ENCODE results near the gene SMG5.

SMG5 gene

DNA sequence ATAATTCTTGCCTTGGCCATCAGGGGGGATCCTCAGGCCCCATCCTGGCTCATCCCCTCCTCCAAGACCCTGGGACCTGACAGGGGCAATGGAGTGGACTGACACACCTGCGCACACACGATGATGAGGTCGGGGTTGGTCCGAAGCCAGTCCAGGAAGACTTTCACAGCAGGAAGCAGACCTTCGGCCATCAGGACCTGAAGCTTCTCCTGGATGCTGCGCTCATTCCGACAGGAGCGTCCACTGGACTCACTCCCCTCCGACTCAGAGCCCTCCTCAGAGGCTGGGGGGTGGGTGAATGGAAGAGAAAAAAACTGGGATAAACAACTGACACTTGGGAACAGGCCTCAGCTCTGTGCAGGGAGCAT lies 19.4 kb downstream of the SMG5 start:
- TF ChIP-seq CTCF (IDR thresholded peaks at IDR 0.05; ENCODE audit: insufficient read depth, missing control alignments) = no peak
- DNase-seq (ENCODE audit: insufficient read length, low spot score) (no peak), FAIRE-seq (no peak)

GRCh38 chr1:156262461-156263287 lies 20.0 kb downstream of the SMG5 start:
- FAIRE-seq = no peak

DNA sequence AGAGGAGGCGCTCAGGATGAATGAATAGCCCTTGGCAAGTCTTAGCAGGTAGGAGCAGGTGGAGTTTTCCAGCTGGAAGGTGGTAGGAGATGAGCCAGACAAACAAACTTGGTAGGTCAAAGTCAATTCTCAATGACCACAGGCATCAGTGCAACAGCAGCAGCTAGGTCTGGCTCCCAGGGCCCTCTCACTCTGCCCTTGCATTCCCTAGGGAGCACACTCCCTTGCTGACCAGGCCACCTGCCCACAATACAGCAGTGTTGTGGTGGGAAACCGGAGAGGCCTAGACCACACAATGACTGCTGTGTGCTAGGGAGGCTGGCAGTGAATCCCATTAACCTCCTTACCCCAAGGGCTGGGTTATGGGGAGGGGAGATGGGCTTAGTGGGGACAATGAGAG lies 21.7 kb downstream of the SMG5 start:
- no peak for TF ChIP-seq CTCF (IDR thresholded peaks at IDR 0.05; ENCODE audit: insufficient read depth, missing control alignments)
- DNase-seq (ENCODE audit: insufficient read length, low spot score) (no peak), FAIRE-seq (no peak)

More at GRCh38 chr1:156262461-156263287, 20.0 kb downstream of the SMG5 start:
- no peak for TF ChIP-seq CTCF (IDR thresholded peaks at IDR 0.05; ENCODE audit: insufficient read depth, missing control alignments)
- DNase-seq (ENCODE audit: insufficient read length, low spot score) = no peak

DNA sequence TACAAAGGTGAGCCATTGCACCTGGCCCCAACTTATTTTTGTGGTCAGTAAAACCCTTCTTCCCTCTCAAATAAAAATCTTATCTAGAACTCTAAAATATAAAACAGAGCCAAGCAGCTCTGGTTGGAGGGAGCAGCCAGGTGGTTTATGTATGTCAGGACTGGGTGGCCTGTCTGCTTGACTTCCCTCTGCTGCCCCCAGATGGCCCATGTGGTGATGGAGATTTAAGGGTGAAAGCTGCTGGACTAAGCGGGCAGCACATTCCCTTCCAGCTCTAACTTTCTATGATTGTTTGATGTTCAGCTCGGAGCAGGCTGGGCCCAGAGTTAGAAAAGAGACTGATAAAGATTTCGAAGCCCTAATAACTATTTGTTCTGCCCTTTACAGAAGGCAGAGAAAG lies 22.8 kb downstream of the SMG5 start:
- TF ChIP-seq CTCF (IDR thresholded peaks at IDR 0.05; ENCODE audit: insufficient read depth, missing control alignments) = no peak
- FAIRE-seq = no peak
- no peak for DNase-seq (ENCODE audit: insufficient read length, low spot score)

DNA sequence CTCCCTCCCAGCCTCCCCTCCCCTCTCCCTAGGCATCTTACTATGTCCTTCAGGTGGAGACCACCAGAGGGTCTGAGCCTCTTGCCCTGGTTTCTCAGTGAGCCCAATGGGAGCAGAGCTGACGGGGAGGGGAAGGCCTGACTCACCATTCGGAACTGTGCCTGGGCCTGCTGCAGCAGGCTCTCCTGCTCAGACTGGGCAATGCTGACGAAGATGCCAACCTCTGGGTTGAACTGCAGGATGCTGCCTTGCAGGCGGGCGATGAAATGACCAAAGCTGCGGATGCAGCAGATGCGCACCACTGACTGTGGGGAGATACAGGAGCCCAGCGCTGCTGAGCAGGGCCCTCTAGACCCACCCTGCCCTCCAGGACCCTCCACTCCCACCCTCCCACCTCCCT lies 23.8 kb downstream of the SMG5 start:
- FAIRE-seq = no peak
- no peak for DNase-seq (ENCODE audit: insufficient read length, low spot score)
- no peak for TF ChIP-seq CTCF (IDR thresholded peaks at IDR 0.05; ENCODE audit: insufficient read depth, missing control alignments)

GRCh38 chr1:156257711-156258110 lies 24.9 kb downstream of the SMG5 start:
- FAIRE-seq = no peak
- DNase-seq (ENCODE audit: insufficient read length, low spot score) = no peak
- no peak for TF ChIP-seq CTCF (IDR thresholded peaks at IDR 0.05; ENCODE audit: insufficient read depth, missing control alignments)

GRCh38 chr1:156253634-156254033 lies 29.0 kb downstream of the SMG5 start:
- no peak for TF ChIP-seq CTCF (IDR thresholded peaks at IDR 0.05; ENCODE audit: insufficient read depth, missing control alignments)
- no peak for DNase-seq (ENCODE audit: insufficient read length, low spot score)
- FAIRE-seq = no peak
